OCI-LY7 (cell line): ENCODE results near the gene VPS54.

Source experiments
- CTCF ChIP-seq: fragments of 200-600 bp; sonication (generic); conservative IDR thresholded peaks from 2 replicates; pipeline ENCODE4 v1.5.1; 2014; ENCODE audit warnings: mild to moderate bottlenecking, antibody characterized with exemption, low read length, moderate library complexity, mixed read lengths
- EZH2phosphoT487 ChIP-seq: fragments of 200-600 bp; sonication (generic); IDR thresholded peaks from 2 replicates; pipeline ENCODE4 v1.6.1; 2018; ENCODE audit warnings: low read depth, borderline replicate concordance, mild to moderate bottlenecking, mixed run types, antibody characterized with exemption, low read length, moderate library complexity, mixed read lengths

DNA sequence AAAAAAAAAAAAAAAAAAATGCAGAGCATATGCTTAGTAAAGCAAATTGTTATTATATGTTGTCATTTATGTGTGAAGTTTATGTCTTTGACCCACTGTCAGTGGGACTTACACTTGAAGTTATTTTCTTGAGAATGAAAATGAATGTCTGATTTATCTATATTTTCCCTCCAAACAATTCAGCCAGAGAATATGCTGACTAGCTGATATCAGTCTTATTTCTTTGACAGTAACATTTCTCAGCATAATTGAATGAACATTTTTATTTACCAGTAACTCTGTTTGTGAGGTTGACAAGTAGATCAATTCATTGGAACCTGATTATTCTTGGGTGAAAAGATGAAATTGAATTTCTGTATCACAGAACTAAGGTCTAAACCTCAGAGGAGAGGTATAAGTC lies 40.0 kb upstream of the VPS54 start:
- no peak for TF ChIP-seq CTCF
- no peak for TF ChIP-seq EZH2phosphoT487
